Gastroesophageal sphincter (tissue), 4 donors: ENCODE measurements around the gene MON1A. TPM values are rescaled to one million over a fixed set of nuclear protein-coding genes. Genes with fewer than 3 reads are reported as not detected.
"Not testable (repeated sequence)": the region's sequence is repeated elsewhere in the genome, so short reads cannot be mapped to it uniquely, and the experiment has no call there.

Source experiments
- ATAC-seq: fragments of 150-250 bp; one replicate; pipeline ENCODE4 v1.9.1; 2016; ENCODE audit warnings: mild to moderate bottlenecking, moderate library complexity
- H3K27ac ChIP-seq, 4 donors: fragments of 200-600 bp; sonication (generic) in 3 of 4; 1 replicate in 3 of 4; 2 replicates in 1 of 4; pipeline ENCODE4 v1.5.1; 2016 to 2019
- H3K27me3 ChIP-seq: fragments of 200-600 bp; sonication (generic); one replicate; pipeline ENCODE4 v1.5.1; 2019
- H3K36me3 ChIP-seq, 2 donors: fragments of 200-600 bp; sonication (generic); one replicate each; pipeline ENCODE4 v1.5.1; 2019; ENCODE audit warnings: control low read depth in 1 of 2
- H3K4me1 ChIP-seq, 3 donors: fragments of 200-600 bp; sonication (generic); 1 replicate in 2 of 3; 2 replicates in 1 of 3; pipeline ENCODE4 v1.5.1; 2016 to 2019; ENCODE audit warnings: control low read depth in 2 of 3
- H3K4me3 ChIP-seq, 2 donors: fragments of 200-600 bp; sonication (generic); one replicate each; pipeline ENCODE4 v1.5.1; 2019; ENCODE audit warnings: mild to moderate bottlenecking in 1 of 2, moderate library complexity in 1 of 2
- H3K9me3 ChIP-seq, 3 donors: fragments of 200-600 bp; sonication (generic); one replicate each; pipeline ENCODE4 v1.5.1; 2017 to 2019; ENCODE audit warnings: control low read depth in 2 of 3
- CTCF ChIP-seq, 4 experiments: fragments of 200-600 bp in 2 of 4; fragments of 450-650 bp in 2 of 4; sonication (generic) in 1 of 4; IDR thresholded peaks; one replicate each; pipeline ENCODE4 v1.5.1; 2017 to 2019; ENCODE audit warnings: antibody characterized with exemption in 4 of 4, mild to moderate bottlenecking in 2 of 4, moderate library complexity in 2 of 4
- EP300 ChIP-seq: sonication (generic); formaldehyde crosslinking; IDR thresholded peaks from one replicate; pipeline ENCODE4 v1.6.1; 2017; ENCODE audit warnings: antibody characterized with exemption, mild to moderate bottlenecking
- POLR2A ChIP-seq, 2 donors: fragments of 450-650 bp; IDR thresholded peaks; one replicate each; pipeline ENCODE4 v1.6.1; 2017; ENCODE audit warnings: antibody characterized with exemption in 2 of 2, mild to moderate bottlenecking in 2 of 2, moderate library complexity in 1 of 2
- POLR2AphosphoS5 ChIP-seq: sonication (generic); formaldehyde crosslinking; IDR thresholded peaks from one replicate; pipeline ENCODE4 v1.6.1; 2017; ENCODE audit warnings: antibody characterized with exemption
- WGBS, 2 donors: methylation state at CpG; one replicate each; pipeline ENCODE4 v1.1.5; 2018; ENCODE audit warnings: low coverage in 1 of 2; 5-methylcytosine and 5-hydroxymethylcytosine counted together
- total RNA-seq, 4 donors: library from RNA; depleted of rRNA; stranded (reverse); fragments of >200 nt; gene quantifications; one replicate each; pipeline ENCODE4 v1.1.0, GENCODE V29; 2016

Gene MON1A
- total RNA-seq, 4 donors from 2014 or later: 9.0 to 21.8 (median 10.8) TPM

- 0% methylated on average over 2 to 7 of the region's 74 CpGs for WGBS, 2 donors
- Histone ChIP-seq H3K4me3 (peak within 1 kb of the TSS; percentile 38 to 80), H3K9me3 (no peaks in the 10 kb centered on the region), H3K36me3 (no peaks in the 10 kb centered on the region), H3K4me1 (peaks cover 0 to 36% (median 13%) of the 10 kb centered on the region in 3 donors), H3K27me3 (no peaks in the 10 kb centered on the region), H3K27ac (peak within 1 kb of the TSS; percentile 48 to 98 (median 96))
- ATAC-seq: peak; percentile 99
- TF ChIP-seq CTCF (IDR thresholded peaks at IDR 0.05) (peak in 3 of 4 experiments; percentile 4 to 37 (median 17)), POLR2AphosphoS5 (peak; percentile 88), POLR2A (IDR thresholded peaks at IDR 0.05) (peak; percentile 87 to 90), EP300 (no peak)
These were observed 10.5 kb upstream of the MON1A start, which contains the start of gene RBM6 for GRCh38 chr3:49939858-49940666. RBM6 (plus strand) TSS chr3:49940150; CDS start chr3:49962642, 22,492 bp downstream.

GRCh38 chr3:49937090-49937489 lies 7.5 kb upstream of the MON1A start:
- H3K4me3 ChIP-seq: no peak overlapping the region
- WGBS, 2 donors: 20 to 66% methylated on average over 1 to 3 of the region's 3 CpGs
- no peak for TF ChIP-seq EP300
- no peak for TF ChIP-seq POLR2AphosphoS5
- no peak for TF ChIP-seq CTCF (IDR thresholded peaks at IDR 0.05)
- TF ChIP-seq POLR2A (IDR thresholded peaks at IDR 0.05): no peak
- H3K36me3 ChIP-seq: no peaks in the 10 kb centered on the region
- no peak overlapping the region for H3K27ac ChIP-seq
- no peaks in the 10 kb centered on the region for H3K27me3 ChIP-seq
- peaks cover 0 to 22% (median 12%) of the 10 kb centered on the region in 3 donors for H3K4me1 ChIP-seq
- no peaks in the 10 kb centered on the region for H3K9me3 ChIP-seq
- no peak for ATAC-seq

- H3K27me3 ChIP-seq, H3K36me3 ChIP-seq, ATAC-seq, H3K9me3 ChIP-seq, H3K4me3 ChIP-seq, H3K27ac ChIP-seq: not testable (repeated sequence)
- WGBS, 2 donors: 80 to 91% methylated on average over 1 to 14 of the region's 15 CpGs
- H3K4me1 ChIP-seq: peaks cover 0 to 24% (median 9%) of the 10 kb centered on the region in 3 donors
These were observed 2.7 kb upstream of the MON1A start for GRCh38 chr3:49932281-49932680.

DNA sequence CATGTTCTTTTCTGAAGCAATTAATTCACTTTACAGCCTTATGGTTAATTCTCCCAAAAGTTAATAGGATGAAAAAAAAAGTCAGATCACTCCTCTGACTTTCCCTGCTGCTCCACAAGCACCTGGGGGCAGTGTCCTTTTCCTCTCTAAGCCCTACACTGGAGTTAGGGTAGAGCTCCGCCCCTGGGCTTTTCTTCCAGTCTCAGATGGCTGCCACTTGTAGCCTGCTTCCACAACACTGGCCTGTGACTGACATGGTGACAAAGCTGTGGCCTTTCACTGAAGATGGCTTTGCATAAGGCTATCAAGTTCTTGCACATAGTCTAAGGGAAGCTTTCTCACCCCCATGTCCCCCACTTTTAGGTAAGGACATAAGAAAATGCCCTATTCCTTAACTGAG lies 1.3 kb upstream of the MON1A start:
- H3K4me3 ChIP-seq: no peak overlapping the region
- H3K4me1 ChIP-seq: peaks cover 0 to 24% (median 9%) of the 10 kb centered on the region in 3 donors
- H3K27ac ChIP-seq: peak overlapping the region in 3 of 4 donors; percentile 85 to 91 (median 90)
- ATAC-seq: no peak
- no peak for TF ChIP-seq EP300
- no peak for TF ChIP-seq POLR2AphosphoS5
- TF ChIP-seq CTCF (IDR thresholded peaks at IDR 0.05): no peak
- no peak for TF ChIP-seq POLR2A (IDR thresholded peaks at IDR 0.05)
- H3K9me3 ChIP-seq: no peaks in the 10 kb centered on the region
- H3K27me3 ChIP-seq: no peaks in the 10 kb centered on the region
- no peaks in the 10 kb centered on the region for H3K36me3 ChIP-seq
- WGBS, 2 donors: 83% methylated on average over 1 of the region's 1 CpG; no CpG with 5 or more reads in 1 of the 2 donors

- Histone ChIP-seq H3K27ac (peak overlapping the region; percentile 83 to 91 (median 88)), H3K4me1 (peaks cover 0 to 24% (median 9%) of the 10 kb centered on the region in 3 donors), H3K27me3 (no peaks in the 10 kb centered on the region), H3K9me3 (no peaks in the 10 kb centered on the region), H3K36me3 (no peaks in the 10 kb centered on the region), H3K4me3 (peak overlapping the region; percentile 69)
- TF ChIP-seq EP300: no peak
- WGBS, 2 donors: 29 to 33% methylated on average over 12 to 14 of the region's 16 CpGs
- ATAC-seq: no peak
These were observed 618 bp upstream of the MON1A start for GRCh38 chr3:49930168-49930690.
